HG02763 (cell line): Measurements from ENCODE around the gene GRHPR.
"Not testable (repeated sequence)": the region's sequence is repeated elsewhere in the genome, so short reads cannot be mapped to it uniquely, and the experiment has no call there.

ENCODE experiments used
- ATAC-seq: cut with Tn5 transposase; IDR thresholded peaks from one replicate; pipeline ENCODE4 v1.9.1; 2021; ENCODE audit warnings: mild to moderate bottlenecking, moderate library complexity; ENCODE audit not compliant: unreplicated experiment

The GRHPR gene

DNA sequence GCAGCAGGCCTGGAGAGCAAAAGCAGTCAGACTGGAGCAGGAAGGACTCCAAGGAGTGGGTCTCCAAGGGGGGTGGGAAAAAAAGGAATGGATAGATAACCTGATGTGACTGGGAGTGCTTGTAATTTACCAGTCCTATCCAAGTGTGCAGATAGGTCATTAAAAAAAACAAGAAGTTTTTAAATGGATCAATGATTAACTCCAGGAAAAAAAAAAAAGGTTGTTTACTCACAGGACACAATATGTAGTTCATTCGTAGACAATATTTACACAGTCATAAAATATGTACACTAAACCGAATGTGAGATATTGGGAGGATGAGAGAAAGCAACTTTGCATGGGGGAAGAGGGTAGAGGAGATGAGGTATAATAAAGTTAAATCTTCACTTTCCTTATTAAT lies 22.4 kb downstream of the GRHPR start:
- ATAC-seq: no peak

DNA sequence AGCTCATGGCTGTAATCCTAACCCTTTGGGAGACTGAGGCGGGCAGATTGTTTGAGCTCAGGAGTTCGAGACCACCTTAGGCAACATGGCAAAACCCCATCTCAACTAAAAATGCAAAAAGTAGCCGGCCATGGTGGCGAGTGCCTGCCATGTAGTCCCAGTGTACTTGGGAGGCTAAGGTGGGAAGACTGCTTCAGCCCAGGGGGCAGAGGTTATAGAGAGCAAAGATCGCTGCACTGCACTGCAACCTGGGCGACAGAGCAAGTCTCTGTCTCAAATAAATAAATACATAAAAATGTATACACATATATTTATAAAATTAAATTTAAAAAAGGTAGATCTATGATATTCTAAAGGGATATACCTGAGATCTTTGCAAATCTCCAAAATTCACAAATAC lies 23.3 kb downstream of the GRHPR start:
- ATAC-seq: no peak

DNA sequence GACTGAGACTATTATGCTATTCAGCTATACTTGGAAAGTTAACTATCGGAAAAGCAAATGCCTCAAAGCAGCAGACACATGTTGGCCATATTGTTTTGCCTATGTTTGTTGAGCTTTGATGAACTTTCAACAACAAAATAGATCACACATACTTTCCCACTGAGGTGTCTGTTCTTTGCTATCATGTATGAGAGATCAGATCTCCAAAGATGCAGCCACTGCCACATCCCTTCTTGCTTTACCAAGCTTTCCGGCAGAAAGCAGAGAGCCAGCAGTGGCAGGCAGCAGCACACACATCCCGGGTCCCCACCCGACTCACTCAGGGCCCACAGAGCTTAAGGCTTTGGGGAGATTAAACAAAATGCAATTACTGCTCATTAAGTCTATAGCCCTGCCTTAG lies 23.9 kb downstream of the GRHPR start:
- ATAC-seq: no peak

DNA sequence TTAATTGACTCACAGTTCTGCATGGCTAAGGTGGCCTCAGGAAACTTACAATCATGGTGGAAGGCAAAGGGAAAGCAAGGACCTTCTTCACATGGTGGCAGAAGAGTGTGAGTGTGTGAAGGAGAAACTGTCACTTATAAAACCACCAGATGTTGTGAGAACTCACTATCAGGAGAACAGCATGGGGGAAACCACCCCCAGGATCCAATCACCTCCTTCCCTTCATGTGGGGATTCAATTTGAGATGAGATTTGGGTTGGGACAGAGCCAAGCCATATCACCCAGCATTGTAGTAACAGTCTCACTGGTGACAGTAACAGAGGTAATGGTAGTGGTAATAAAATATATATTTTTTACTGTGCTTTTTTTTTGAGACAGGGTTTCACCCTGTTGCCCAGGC lies 24.6 kb downstream of the GRHPR start:
- ATAC-seq: no peak

DNA sequence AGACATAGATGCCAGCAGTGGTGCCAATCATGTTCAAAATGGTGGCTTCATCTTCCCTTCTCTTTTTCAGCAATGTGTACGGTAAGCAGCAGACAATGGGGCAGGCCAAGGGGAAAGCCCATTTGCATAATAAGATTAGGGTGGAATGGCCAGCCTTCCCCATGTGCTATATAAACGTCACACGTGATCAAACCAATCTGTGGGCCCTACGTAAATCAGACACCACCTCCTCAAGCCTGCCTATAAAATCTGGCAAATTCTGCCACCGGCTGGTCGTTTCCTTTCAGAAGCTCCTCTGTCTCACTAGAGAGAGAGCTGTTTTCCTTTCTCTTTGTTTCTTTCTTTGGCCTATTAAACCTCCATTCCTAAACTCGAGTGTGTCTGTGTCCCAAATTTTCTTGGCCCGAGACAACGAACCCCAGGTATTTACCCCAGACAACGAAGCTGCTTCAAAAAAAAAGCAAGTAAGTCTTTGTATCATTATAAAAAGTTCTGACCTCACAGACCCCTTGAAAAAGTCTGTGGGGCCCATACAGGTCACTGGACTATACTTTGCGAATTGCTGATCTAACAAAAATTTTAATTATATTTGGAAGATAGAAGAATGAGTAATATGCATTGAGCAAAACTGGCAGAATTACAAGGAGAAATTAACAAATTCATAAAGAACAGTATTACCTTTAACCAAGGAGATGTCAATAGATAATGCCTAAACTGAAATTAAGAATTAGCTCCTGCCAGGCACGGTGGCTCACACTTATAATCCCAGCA lies 27.6 kb downstream of the GRHPR start:
- ATAC-seq: no peak

DNA sequence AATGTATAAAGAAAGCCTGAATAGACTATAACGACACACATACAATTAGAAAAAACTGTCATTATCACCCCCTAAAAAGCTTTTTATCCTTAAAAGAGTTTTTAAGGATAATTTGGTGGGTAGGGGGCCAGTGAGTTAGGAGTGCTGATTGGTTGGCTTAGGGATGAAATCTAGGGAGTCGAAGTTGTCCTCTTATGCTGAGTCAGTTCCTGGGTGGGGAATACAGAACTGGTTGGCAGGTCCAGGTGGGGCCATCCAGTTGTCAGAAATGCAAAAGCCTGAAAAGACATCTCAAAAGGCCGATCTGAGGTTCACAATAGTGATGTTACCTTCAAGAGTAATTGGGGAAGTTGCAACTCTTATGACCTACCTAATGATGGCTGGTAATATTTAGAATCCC lies 29.1 kb downstream of the GRHPR start:
- no peak for ATAC-seq

DNA sequence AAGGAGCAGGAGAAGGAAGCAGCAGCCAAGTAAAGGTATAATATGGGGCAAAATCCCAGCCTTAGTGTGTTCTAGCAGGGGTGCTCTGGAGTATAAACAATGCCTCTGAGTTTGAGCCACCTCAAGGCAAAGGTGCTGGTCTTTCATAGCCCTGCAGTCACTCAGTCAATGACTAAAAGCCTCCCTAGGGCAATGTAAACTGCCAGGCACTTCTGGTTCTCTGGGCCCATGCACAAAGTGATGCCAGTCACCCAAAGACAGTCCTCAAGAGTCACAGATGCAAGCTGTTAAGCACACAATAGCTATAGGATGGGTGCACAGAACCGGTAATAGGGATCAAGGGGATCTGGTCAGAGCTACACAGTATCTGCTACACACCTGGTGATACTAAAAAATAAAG lies 30.1 kb downstream of the GRHPR start:
- no peak for ATAC-seq

DNA sequence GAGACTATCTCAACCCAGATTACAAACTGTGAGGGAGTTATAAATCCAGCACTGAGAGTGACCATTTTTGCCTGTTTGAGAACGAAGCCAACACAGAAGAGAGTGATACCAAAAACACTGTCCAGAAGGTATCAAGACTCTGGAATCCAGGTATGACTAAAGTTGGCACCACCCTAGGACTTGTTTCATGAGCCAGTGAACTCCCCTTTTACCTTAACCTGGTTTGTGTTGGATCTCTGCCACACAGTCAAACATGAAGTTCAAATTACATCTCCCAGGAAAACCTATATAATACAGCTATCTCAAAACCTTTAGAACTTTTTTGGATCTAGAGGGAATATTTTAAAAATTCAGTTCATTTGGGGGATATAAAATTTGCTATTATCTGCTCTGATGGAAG lies 31.3 kb downstream of the GRHPR start:
- ATAC-seq: no peak

DNA sequence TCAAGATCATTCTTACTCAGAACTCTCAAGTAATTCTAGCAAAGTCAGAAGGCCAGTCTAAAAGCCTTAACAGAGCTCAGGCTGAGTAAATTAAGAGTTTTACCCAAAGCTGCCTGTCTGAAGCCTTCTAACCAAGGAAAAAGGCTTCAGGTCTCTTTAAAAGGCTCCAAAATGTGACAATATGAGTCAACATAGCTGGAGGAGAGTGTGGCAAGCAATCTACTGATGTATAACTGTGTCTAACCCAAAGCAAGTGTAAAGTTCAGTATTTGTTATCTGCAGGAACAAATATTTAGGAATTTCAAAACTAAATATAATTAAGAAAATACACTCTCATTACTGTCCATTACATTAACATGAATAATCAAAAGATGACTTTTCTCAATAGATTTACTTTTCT lies 31.7 kb downstream of the GRHPR start:
- ATAC-seq: no peak

DNA sequence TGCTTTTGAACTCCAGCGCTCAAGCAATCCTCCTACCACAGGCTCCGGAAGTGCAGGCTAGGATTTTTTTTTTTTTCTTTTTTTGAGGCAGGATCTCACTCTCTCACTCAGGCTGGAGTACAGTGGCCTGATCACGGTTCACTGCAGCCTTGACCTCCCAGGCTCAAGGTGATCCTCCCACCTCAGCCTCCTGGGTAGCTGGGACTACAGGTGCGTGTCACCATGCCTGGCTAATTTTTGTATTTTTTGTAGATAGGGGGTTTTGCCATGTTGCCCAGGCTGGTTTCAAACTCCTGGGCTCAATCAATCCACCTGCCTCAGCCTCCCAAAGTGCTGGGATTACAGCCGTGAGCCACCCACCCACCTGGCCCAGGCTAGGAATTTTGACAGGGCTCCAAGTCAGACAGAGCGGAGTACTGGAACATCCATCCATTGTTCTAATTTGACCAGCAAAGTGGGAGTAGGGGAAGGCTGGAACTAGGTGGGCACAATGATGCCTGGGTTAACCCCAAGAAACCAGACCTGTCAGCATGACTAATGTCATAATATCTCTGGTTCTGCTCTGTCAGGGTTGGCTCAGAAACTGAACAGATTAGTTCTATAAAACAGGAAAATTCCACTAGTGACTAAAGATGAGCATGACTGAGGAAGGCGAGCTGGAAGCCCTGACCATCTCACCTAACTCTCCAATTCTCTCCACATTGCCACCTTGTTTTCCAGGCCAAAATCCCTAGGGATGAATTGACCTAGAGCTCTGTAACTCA lies 33.6 kb downstream of the GRHPR start:
- ATAC-seq: no peak

DNA sequence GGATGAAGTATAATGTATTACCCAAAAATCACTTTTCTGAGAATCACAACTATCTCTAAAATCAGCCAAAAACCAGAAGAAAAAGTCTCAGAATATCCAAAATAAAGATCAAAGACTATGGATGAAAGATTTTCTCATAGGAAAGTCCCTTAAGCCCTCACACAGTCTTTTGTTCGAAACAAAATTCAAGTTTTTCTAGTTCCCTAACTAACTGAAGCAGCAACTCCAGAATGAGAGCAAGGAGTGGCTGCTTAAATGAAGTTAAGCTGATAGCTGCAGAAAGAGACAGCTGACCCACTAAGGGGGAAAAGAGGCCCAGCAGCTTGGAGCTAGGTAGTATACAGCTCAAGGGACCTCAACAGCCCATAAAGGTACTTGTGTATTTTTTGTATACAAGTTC lies 34.3 kb downstream of the GRHPR start:
- no peak for ATAC-seq

DNA sequence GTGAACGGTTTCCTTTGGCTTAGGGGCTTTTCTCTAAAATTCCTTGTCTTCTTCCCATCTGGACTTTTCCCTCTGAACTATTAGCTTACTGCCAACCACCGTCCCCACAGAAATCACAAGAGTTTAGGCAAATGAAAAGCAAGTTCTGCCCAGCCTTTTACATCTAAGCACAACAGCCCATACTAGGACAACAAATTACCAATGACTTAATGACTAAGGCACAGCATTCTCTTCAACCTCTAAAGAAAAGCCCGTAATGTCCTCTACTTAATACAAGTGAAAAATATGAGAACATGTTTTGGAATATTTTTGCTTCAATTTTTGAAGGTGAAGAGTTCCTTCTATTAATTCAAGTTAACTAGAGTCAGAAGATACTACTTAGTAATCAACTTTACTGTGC lies 41.5 kb downstream of the GRHPR start:
- ATAC-seq: no peak

DNA sequence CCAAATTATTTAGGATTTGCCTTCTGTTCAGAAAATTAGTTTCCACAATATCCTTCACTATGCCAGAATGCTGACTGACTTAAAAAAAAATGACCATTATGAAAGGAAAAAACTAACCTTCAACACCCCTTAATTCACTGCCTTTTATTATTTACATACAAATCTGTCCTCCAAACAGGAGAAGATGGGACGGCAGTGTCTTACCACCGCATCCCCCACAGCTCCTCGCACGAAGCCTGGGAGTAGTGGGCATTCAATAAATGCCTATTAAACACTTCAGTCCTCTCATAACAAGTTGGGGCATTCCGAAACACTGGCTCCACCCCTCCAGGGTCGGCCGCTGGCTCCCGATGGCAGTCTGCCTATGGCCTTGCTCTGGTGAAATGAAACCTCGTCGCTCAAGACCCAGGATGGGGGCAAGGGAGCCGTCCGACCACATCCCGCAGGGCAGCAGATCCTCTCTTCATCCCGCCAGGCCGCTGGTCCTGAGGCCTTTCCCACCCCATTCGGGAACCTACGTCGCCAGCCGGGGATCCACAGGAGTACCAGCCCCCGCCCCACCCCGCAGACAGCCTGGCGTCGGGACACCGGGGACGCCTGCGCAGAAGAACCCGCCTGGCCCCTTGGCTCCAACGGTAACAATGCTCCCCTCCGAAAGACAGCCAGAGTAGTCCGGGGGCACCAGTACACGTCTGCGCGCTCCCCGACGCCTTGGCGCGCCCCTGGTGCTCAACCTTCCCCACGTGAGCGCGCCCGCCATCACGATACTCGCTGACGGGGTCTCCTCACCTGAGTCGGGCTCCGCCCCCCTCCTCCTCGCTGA lies 42.1 kb downstream of the GRHPR start:
- peak; percentile 34 for ATAC-seq

DNA sequence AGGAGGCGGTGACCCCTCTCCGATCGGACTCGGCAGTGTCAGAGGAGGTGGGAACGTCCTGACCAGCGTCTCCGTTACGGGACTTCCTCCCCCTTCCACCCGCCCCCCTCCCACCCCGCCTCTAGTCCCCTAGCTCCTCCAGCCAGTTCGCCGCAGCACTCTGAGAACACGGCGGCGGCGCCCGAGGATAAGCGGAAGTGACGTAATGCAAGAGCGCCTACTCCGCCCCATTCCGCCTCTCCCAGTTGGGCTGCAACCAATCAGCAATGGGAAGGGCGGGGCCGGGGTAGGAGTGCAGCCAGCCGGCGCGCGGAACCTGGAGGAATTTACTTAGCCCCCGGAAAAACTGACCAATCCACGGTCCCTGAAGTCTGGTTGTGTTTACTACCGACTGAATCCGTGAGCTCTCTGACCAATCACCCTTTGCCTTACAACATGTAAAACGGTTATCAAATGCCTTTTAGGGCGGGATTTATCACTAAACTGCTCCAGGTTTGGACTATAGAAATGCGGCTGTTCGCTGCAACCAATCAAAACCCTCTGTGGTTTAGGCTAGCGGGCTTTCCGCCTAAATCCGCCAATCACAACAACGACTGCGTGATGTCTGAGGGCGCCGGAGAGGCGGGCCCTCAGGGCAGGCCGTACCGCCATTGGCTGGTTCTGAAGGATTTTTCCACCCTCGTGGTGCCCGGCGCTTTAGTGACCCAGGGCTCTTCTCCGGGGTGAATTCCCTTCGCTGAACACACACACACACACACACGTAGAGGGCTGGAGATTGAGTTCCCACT lies 42.9 kb downstream of the GRHPR start, which contains the start of gene ZBTB5:
TSS of gene ZBTB5 (minus strand) at position 202 of the 788 bp plus-strand sequence. CDS start 22,899 bp downstream, outside the sequence.
- peak; percentile 78 for ATAC-seq

DNA sequence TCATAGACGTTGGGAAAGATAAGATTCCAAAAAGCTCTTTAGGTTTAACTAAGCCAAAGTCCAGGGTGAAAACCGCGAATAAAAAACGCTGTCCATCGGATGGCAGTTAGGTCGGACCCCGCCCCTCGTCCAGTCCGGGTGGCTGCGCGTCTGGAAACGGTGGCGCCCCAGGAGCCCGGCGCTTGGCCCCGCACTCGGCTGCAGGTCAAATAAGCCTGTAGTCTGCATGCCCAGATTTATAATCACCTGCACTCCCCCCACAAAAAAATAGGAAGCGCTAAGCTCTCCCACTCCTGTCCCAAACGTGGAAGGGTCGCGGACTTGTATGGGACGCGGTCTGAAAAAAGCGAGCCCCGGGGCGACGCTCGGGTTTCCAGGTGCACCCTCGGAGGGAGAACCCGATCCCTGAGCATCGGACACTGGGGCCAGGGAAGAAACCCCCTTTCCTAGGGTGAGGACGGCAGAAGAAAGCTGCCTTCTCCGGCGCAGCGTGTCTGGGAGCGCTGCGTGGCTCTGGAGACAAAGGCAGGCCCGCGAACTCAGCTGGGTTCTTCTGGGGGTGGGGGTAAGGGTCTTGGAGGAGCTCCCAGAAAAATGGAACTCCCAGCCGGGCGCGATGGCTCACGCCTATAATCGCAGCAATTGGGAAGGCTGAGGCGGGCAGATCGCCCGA lies 43.7 kb downstream of the GRHPR start:
- peak; percentile 4 for ATAC-seq

DNA sequence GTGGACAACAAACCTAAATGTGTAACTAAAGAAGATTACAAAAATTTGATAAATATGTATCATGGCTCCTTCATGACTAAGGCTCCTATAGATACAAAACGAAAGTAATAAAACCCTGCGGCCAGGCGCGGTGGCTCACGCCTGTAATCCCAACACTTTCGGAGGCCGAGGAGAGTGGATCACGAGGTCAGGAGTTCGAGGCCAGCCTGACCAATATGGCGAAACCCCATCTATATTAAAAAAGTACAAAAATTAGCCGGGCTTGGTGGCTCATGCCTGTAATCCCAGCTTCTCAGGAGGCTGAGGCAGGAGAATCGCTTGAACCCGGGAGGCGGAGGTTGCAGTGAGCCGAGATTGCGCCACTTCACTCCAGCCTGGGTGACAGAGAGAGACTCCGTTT lies 45.0 kb downstream of the GRHPR start:
- ATAC-seq: not testable (repeated sequence)

DNA sequence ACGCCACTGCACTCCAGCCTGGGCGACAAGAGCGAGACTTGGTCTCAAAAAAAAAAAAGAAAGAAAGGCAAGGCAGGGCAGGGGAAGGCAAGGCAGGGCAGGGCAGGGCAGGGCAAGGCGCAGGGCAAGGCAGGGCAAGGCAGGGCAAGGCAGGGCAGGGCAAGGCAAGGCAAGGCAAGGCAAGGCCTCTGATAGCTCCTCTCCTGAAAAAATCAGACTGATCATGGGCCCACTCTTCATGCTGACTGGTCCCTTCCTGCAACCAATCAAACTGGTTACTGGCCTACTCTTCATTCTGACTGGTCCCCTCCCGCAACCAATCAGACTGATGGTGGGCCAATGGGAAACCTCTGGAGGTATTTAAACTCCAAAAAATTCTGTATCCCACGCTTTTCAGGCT lies 46.1 kb downstream of the GRHPR start:
- no peak for ATAC-seq

DNA sequence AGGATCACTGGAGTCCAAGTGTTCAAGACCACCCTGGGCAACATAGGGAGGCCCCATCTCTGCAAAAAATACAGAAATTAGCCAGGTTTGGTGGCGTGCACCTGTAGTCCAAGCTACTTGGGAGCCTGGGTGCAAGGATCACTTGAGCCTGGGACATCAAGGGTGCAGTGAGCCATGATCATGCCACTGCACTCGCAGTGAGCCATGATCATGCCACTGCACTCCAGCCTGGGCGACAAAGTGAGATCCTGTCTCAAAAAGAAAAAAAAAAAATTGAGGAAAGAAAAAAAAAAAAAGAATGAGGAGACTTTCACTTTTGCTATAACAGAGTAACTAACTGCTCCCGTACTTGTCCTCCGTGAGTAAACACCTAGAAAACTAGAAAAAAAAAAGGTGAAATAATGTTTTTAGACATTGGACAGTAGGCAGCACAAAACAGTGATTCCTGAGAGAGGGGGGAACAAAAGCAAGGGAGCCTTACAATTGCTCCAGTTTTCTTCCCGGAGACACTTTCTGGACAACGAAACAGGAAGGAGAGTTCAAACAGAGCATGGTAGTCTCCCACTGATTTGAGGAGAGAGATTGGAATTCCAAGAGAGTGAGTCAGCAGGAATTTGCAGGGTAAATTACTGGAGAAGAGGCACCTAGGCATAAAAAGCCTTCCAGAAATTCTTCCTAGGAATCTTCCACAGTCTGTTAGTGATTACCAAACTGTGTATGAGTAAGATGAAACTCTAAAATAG lies 49.6 kb downstream of the GRHPR start:
- ATAC-seq: no peak

DNA sequence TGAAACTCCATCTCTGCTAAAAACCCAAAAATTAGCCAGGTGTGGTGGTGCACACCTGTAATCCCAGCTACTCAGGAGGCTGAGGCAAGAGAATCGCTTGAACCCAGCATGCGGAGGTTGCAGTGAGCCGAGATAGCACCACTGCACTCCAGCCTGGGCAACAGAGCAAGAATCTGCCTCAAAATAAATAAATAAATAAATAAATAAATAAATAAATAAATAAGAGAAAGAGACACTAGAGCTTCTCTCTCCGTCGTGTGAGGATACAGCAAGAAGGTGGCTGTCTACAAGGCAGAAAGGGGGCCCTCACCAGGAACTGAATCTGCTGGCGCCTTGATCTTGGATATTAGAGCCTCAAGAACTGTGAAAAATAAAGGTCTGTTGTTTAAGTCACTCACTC lies 51.5 kb downstream of the GRHPR start:
- not testable (repeated sequence) for ATAC-seq
